DLD1 (cell line): ENCODE results near the gene ANKRD13B.

ENCODE experiments used
- in situ Hi-C: cut with HindIII; loops from 2 replicates; pipeline ENCODE4 v1.10.0; 2017; ENCODE audit warnings: low sequenced_read_pairs

Gene ANKRD13B

DNA sequence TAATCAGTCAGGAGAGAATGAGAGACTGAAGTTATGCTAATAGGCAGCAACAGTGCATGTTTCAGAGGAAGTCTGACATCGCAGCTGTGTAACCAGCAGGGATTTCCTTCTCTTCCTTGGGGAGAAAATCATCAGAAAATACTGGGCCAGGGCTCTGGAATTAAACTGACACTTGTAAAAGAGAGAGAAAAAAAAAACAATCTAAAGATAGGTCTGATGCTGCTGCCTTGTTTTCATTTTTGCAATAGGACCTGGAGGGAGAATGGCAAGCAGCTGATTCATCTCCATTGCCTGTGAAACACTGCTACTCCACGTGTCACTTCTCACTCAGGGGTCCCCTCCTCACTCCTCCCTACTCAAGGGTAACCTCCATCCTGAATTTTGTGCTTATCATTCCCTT, 47.5 kb downstream of the ANKRD13B start:
- in situ Hi-C loops, result no loop called here

DNA sequence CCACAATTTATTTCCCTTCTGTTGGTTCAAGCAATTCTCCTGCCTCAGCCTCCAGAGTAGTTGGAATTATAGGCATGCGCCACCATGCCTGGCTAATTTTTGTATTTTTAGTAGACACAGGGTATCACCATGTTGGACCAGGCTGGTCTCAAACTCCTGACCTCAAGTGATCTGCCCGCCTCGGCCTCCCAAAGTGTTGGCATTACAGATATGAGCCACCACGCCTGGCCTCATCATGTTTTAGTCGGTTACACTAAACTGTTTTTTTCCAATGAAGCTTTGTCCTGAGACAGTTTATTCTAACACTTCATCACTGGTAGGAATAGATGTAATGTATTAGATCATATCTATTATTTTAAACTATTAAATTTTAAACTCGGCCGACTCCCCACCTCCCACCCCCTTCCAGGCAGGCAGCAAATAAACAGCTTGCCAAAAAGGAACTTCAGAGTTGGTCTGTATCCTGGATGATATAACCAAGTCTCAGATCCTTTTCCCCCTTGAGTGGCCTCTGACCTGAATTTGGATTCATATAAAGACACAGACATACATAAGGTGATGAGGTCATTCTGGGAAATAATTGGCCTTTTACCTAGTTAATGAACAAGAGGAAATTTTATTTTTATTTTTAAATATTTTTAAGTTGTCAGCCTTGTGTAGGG, 48.2 kb downstream of the ANKRD13B start:
- in situ Hi-C loops, result no loop called here

DNA sequence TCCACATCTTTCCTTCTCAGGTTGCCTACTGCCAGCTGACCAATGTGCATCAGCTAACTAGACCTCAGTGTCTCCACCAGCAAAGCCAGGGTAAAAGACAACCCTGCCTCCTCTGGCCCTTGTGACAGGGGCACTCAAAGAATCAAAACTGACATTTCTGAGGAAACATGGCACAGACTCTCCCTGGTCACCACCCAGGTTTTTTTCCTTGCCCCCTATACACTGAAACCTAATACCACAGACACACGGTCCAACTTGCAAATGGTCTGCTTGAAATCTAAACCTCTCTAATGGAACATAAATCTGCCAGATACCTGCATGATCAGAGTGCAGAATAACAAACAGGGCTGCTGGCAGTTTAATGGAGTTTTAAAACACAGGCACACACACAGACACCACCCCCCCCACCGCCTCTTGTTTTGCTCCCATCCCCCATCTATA, 49.3 kb downstream of the ANKRD13B start:
- in situ Hi-C loops, result no loop called here

DNA sequence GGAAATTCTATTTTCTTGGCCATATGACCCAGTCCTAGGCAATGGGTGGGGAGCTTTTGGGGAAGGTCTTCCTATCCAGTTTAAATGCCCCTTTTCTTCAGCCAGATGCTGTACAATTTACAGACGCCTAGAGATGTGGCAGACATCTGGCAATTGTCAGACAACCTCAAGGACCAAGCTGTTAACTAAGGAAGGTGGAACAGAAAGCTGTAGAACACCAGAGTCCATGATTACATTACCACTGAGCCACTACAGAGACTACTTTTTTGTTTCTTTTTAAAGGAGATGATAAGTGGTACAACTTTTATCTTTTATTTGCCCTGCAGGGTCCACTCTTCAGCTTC, 50.9 kb downstream of the ANKRD13B start:
- in situ Hi-C loops, result no loop called here

DNA sequence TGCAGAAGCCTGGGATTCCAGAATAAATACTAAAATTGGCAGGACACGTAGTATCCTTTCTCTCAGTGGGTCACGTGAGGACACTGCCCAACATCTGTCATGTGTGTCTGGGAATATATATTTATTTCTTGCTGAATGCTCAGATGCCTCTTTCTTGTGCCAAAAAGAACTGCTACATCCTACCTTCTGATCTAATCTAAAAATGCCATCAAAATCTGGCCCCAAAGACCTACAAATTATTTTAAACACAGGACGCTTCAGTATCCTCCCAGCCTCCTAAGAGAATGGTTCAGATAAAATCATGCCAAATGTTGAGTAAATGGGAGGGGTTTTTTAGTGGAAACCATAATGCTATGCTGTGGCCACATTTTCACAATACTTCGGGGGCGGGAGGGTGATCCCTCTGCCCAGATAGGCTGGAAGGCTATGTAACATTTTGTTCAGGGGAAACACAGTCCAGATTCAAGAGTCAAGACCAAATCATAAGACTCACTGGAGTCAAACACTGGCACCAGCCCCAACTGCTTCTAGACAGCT, 52.7 kb downstream of the ANKRD13B start:
- in situ Hi-C loops, result no loop called here

DNA sequence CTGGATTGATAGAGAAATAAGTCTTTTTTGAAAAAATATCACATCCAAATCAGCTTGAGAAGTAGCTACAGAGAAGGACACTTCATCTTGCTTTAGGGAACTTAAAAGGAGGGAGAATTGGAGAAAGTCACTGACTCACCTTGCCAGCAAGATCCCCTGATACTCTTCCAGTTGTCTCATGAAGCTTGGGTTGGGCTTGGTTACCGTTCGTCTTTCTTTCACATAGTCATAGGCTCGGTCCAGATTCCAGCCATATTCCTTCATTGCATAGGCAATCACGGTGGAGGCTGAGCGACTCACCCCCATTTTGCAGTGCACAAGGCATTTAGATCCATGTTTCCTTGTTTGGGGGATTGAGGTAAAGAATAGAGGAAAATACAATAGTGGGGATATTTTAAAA, 55.1 kb downstream of the ANKRD13B start:
- in situ Hi-C loops, result no loop called here

DNA sequence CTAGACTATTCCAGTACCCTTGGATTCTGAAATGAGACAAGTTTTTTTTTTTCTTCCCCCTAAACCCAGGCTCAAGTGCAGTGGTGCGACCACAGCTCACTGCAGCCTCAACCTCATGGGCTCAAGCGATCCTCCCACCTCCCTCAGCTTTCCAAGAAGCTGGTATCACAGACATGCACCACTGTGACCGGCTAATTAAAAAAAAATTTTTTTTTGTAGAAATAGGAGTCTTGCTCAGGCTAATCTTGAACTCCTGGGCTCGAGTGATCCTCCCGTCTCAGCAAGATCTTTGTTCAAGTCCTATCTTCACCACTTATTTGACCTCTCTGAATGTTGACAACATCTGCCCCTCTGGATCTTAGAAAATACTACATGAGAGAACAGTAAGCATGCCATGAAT, 56.4 kb downstream of the ANKRD13B start:
- in situ Hi-C loops, result no loop called here

DNA sequence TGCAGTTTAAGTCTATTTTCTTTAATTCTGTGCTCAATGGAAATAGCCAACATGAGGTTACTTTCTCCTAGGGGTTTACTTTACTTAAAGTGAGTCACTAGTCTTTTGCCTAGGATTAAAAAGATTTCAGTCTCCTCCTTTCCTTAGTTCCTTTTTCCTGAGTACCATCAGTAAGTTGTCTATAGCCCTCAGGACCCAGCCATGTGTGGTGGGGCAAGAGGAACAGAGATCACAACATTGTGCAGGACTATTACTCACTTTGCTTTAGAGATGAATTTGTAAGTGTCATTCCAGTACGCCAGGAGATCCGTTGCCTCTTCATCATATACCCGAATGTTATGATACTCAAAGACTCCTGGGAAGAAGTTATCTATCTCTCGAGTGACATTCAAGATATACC, 57.5 kb downstream of the ANKRD13B start:
- in situ Hi-C loops, result loop anchor here (25.0 kb wide), 2 partner anchors 287 to 387 kb away; partner anchors contain the start of genes EFCAB5 and SSH2

DNA sequence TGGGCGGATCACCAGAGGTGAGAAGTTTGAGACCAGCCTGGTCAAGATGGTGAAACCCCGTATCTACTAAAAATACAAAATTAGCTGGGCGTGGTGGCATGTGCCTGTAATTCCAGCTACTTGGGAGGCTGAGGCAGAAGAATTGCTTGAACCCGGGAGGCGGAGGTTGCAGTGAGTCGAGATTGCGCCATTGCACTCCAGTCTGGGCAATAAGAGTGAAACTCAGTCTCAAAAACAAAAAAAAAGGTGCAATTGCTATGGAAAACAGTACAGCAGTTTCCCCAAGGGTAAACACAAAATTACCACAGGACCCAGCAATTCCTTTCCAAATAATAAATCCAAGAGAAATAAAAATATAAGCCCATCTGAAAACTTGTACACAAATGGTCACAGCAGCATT, 59.0 kb downstream of the ANKRD13B start:
- in situ Hi-C loops, result loop anchor here (25.0 kb wide), 2 partner anchors 285 to 385 kb away; partner anchors contain the start of genes EFCAB5 and SSH2

DNA sequence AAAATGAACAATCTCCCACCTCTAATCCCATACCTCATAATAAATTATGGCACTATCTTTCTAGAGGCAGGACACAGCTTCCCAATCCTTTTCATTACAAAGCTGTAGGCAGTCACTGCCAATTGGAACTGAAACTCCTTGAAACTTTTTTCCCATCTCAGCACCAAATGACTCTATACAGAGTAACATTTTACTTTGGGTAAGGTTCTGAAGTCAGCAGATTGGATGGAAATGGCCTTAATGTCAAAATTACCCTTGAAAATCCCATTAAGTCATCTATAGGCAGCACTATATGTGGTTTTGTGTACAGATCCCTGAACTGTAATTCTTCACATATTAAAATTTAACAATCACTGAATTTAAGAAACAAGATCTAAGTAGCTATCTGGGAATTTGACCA, 60.0 kb downstream of the ANKRD13B start:
- in situ Hi-C loops, result loop anchor here (25.0 kb wide), 2 partner anchors 284 to 384 kb away; partner anchors contain the start of genes EFCAB5 and SSH2

DNA sequence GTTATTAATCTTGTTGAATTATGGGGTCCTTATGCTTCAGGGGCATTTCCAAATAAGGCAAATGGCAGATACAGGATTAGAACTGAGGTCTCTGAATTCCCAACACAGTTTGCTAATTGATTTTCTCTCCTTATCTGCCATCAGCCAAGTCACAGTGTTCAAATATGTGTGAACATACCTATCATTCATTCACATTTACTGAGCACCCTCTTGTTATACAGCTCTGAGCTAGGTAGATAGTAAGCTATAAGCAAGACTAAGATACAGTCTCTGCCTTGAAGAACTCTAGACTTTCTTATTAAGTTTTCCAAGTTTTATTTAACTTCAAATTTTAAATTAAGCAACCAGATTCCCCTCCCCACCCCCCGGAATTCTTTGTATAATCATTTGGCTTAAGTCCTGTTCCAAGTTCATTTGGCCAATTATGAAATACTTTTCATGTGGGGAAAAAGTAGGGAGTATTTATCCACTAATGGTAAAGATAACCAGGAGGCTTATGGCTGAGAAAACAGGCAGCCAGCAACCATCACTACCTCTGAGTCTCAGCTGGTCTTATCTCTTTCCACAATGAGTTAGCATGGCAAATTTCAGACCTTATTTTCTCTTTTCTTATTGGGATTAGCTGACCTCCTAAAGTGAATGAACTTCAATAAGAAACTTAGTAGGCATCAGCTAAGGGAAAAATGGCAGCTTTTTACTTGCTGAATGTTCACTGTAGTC, 61.2 kb downstream of the ANKRD13B start:
- in situ Hi-C loops, result loop anchor here (25.0 kb wide), 2 partner anchors 283 to 383 kb away; partner anchors contain the start of genes EFCAB5 and SSH2

DNA sequence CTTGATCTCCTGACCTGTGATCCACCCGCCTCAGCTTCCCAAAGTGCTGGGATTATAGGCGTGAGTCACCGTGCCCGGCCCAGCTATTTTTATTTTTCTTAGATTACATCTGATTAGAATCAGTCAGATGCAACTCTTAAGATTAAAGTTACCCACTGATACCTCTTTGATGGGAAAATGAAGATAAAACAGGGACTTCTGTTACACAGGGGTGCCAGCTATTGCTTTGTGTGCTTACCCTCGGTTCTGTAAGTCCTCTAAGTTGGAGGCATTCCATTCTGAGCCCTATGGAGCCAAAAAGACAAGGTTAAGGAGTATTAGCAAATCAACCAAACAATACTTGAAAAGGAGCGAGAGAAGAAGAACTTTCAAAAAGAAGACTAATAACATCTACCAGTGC, 62.4 kb downstream of the ANKRD13B start:
- in situ Hi-C loops, result loop anchor here (25.0 kb wide), 2 partner anchors 282 to 382 kb away; partner anchors contain the start of genes EFCAB5 and SSH2

DNA sequence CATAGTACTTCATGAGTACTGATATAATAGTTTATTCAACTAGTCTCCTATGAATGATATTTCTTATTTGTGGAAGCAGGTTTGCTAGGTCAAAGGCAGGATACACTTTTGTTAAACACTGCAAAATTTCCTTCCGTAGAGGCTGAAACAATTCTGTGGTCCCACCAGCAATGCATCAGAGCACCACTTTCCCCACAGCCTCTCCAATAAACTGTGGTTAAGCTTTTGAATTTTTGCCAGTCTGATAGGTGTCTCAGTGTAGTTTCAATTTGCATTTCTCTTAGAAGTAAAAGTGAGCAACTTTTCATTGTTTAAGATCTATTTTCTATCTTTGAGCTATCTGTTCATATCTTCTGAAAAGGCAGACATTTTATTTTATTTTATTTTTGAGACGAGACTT, 66.2 kb downstream of the ANKRD13B start:
- in situ Hi-C loops, result loop anchor here (25.0 kb wide), 2 partner anchors 278 to 378 kb away; partner anchors contain the start of genes EFCAB5 and SSH2

DNA sequence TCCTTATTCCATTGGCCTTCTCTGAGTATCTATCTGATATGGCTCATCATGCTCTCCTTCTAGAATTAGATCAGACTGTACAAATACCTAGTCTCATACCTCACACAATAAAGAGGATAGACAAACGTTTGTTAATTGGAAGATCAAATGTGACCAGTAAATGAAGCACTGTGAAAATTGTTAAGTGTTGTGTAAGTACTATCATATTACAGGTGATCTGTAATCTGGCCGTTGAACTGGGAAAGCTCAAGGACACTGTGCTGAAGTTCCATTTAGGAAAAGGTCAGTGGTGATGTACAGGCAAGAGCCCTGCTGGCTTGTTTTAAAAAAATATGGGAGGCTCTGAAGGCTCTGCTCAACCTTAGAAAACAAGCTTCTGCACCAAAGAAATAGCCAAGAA, 68.3 kb downstream of the ANKRD13B start:
- in situ Hi-C loops, result loop anchor here (25.0 kb wide), 2 partner anchors 276 to 376 kb away; partner anchors contain the start of genes EFCAB5 and SSH2

DNA sequence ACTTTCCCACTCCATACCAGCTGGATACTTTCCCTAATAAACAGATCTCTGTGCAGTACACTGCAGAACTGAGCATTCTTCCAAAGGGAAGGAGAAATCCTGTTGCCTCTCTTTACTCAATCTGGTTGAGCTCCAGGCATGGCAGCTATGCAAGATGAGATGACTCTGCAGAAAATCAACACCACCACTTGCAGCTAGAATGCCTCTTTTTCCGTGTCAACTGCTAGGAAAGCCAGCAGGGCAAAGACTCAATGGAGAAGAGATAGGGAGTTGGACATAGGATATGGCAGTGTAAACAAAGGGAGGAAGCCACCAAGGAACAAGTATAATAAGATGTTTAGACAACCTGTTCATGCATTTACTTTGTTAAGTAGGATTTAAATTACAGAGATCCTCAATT, 70.2 kb downstream of the ANKRD13B start:
- in situ Hi-C loops, result loop anchor here (25.0 kb wide), 2 partner anchors 274 to 374 kb away; partner anchors contain the start of genes EFCAB5 and SSH2
